WTC11 (cell line): Measurements from ENCODE around the gene PHLDB2.

ENCODE experiments used
- ESRRA ChIP-seq: sonication (generic); formaldehyde crosslinking; IDR thresholded peaks from 2 replicates; pipeline ENCODE4 v1.8.1; 2022; ENCODE audit warnings: mild to moderate bottlenecking, missing genetic modification reagents, borderline replicate concordance
- RORB ChIP-seq: fragments of 250-450 bp; sonication (Bioruptor Pico); IDR thresholded peaks from 2 replicates; pipeline ENCODE4 v1.9.0; 2021; ENCODE audit warnings: mild to moderate bottlenecking
- TEAD1 ChIP-seq: sonication (generic); formaldehyde crosslinking; IDR thresholded peaks from 2 replicates; pipeline ENCODE4 v1.8.0; 2022; ENCODE audit warnings: mild to moderate bottlenecking, missing genetic modification reagents
- TP53 ChIP-seq: sonication (generic); formaldehyde crosslinking; IDR thresholded peaks from 2 replicates; pipeline ENCODE4 v1.8.1; 2023; ENCODE audit warnings: mild to moderate bottlenecking, missing genetic modification reagents
- TF ChIP-seq, protein P1 (sequence below): fragments of 250-450 bp; sonication (Bioruptor Pico); IDR thresholded peaks from 2 replicates; pipeline ENCODE4 v2.1.2; 2022; ENCODE audit warnings: mild to moderate bottlenecking, moderate library complexity
- TF ChIP-seq, protein P2 (sequence below): fragments of 200-600 bp; IDR thresholded peaks from 2 replicates; pipeline ENCODE4 v1.8.0; 2022; ENCODE audit warnings: antibody characterized with exemption
- TF ChIP-seq, protein P3 (sequence below): sonication (generic); formaldehyde crosslinking; IDR thresholded peaks from 2 replicates; pipeline ENCODE4 v1.8.0; 2022; ENCODE audit warnings: mild to moderate bottlenecking, missing genetic modification reagents
- TF ChIP-seq, protein P4 (sequence below): sonication (generic); formaldehyde crosslinking; IDR thresholded peaks from 2 replicates; pipeline ENCODE4 v1.8.1; 2023; ENCODE audit warnings: mild to moderate bottlenecking, missing genetic modification reagents, moderate library complexity
- TF ChIP-seq, protein P5 (sequence below): sonication (generic); formaldehyde crosslinking; IDR thresholded peaks from 2 replicates; pipeline ENCODE4 v1.8.0; 2022; ENCODE audit warnings: missing genetic modification reagents
- TF ChIP-seq, protein P6 (sequence below): fragments of 250-450 bp; sonication (Bioruptor Pico); IDR thresholded peaks from 2 replicates; pipeline ENCODE4 v1.9.0; 2021; ENCODE audit warnings: mild to moderate bottlenecking
- TF ChIP-seq, protein P7 (sequence below): sonication (generic); formaldehyde crosslinking; IDR thresholded peaks from 2 replicates; pipeline ENCODE4 v1.8.0; 2022; ENCODE audit warnings: mild to moderate bottlenecking, missing genetic modification reagents
- TF ChIP-seq, protein P8 (sequence below): sonication (generic); formaldehyde crosslinking; IDR thresholded peaks from 2 replicates; pipeline ENCODE4 v1.8.1; 2022; ENCODE audit warnings: mild to moderate bottlenecking, moderate library complexity, missing genetic modification reagents

DNA sequence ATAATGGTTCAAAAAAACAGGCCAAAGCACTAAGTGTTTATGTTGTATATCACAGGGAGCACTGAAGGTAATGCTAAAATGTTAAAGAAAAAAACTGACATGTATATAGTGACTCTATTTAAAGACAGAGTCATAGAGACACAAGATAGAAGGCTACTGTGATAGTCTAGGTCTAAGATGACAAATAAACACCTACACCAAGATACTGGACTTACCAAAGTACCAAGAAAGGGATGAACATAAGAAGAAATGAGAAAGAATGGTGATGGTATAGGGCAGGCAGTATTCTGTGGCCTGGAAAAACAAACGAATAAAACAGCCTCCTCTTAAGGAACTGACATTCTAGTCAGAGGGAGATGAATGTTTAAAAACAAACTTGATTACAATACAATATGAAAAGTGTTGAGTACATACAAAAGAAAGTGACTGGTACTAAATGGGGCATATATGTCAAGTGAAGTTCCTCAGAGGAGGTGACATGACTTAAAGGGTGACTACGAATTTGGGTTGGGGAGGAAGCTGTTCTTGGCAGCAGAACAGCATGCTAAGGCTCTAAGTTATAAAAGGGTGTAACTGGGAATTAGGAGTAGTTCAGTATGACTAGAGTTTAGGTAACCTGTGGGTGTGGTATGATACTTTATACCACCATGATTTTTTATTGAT lies 125.7 kb downstream of the PHLDB2 start:
- TF ChIP-seq, protein P1, sequence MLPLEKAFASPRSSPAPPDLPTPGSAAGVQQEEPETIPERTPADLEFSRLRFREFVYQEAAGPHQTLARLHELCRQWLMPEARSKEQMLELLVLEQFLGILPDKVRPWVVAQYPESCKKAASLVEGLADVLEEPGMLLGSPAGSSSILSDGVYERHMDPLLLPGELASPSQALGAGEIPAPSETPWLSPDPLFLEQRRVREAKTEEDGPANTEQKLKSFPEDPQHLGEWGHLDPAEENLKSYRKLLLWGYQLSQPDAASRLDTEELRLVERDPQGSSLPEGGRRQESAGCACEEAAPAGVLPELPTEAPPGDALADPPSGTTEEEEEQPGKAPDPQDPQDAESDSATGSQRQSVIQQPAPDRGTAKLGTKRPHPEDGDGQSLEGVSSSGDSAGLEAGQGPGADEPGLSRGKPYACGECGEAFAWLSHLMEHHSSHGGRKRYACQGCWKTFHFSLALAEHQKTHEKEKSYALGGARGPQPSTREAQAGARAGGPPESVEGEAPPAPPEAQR (CRISPR knock-in tag) = no peak
- TF ChIP-seq TEAD1 (no peak), TP53 (CRISPR knock-in tag) (no peak), ESRRA (CRISPR knock-in tag) (no peak), RORB (no peak)
- TF ChIP-seq, protein P2, sequence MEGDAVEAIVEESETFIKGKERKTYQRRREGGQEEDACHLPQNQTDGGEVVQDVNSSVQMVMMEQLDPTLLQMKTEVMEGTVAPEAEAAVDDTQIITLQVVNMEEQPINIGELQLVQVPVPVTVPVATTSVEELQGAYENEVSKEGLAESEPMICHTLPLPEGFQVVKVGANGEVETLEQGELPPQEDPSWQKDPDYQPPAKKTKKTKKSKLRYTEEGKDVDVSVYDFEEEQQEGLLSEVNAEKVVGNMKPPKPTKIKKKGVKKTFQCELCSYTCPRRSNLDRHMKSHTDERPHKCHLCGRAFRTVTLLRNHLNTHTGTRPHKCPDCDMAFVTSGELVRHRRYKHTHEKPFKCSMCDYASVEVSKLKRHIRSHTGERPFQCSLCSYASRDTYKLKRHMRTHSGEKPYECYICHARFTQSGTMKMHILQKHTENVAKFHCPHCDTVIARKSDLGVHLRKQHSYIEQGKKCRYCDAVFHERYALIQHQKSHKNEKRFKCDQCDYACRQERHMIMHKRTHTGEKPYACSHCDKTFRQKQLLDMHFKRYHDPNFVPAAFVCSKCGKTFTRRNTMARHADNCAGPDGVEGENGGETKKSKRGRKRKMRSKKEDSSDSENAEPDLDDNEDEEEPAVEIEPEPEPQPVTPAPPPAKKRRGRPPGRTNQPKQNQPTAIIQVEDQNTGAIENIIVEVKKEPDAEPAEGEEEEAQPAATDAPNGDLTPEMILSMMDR = no peak
- TF ChIP-seq, protein P3, sequence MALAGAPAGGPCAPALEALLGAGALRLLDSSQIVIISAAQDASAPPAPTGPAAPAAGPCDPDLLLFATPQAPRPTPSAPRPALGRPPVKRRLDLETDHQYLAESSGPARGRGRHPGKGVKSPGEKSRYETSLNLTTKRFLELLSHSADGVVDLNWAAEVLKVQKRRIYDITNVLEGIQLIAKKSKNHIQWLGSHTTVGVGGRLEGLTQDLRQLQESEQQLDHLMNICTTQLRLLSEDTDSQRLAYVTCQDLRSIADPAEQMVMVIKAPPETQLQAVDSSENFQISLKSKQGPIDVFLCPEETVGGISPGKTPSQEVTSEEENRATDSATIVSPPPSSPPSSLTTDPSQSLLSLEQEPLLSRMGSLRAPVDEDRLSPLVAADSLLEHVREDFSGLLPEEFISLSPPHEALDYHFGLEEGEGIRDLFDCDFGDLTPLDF (CRISPR knock-in tag) = no peak
- TF ChIP-seq, protein P4, sequence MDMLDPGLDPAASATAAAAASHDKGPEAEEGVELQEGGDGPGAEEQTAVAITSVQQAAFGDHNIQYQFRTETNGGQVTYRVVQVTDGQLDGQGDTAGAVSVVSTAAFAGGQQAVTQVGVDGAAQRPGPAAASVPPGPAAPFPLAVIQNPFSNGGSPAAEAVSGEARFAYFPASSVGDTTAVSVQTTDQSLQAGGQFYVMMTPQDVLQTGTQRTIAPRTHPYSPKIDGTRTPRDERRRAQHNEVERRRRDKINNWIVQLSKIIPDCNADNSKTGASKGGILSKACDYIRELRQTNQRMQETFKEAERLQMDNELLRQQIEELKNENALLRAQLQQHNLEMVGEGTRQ (CRISPR knock-in tag) = no peak
- TF ChIP-seq, protein P5, sequence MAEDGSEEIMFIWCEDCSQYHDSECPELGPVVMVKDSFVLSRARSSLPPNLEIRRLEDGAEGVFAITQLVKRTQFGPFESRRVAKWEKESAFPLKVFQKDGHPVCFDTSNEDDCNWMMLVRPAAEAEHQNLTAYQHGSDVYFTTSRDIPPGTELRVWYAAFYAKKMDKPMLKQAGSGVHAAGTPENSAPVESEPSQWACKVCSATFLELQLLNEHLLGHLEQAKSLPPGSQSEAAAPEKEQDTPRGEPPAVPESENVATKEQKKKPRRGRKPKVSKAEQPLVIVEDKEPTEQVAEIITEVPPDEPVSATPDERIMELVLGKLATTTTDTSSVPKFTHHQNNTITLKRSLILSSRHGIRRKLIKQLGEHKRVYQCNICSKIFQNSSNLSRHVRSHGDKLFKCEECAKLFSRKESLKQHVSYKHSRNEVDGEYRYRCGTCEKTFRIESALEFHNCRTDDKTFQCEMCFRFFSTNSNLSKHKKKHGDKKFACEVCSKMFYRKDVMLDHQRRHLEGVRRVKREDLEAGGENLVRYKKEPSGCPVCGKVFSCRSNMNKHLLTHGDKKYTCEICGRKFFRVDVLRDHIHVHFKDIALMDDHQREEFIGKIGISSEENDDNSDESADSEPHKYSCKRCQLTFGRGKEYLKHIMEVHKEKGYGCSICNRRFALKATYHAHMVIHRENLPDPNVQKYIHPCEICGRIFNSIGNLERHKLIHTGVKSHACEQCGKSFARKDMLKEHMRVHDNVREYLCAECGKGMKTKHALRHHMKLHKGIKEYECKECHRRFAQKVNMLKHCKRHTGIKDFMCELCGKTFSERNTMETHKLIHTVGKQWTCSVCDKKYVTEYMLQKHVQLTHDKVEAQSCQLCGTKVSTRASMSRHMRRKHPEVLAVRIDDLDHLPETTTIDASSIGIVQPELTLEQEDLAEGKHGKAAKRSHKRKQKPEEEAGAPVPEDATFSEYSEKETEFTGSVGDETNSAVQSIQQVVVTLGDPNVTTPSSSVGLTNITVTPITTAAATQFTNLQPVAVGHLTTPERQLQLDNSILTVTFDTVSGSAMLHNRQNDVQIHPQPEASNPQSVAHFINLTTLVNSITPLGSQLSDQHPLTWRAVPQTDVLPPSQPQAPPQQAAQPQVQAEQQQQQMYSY = no peak
- TF ChIP-seq, protein P6, sequence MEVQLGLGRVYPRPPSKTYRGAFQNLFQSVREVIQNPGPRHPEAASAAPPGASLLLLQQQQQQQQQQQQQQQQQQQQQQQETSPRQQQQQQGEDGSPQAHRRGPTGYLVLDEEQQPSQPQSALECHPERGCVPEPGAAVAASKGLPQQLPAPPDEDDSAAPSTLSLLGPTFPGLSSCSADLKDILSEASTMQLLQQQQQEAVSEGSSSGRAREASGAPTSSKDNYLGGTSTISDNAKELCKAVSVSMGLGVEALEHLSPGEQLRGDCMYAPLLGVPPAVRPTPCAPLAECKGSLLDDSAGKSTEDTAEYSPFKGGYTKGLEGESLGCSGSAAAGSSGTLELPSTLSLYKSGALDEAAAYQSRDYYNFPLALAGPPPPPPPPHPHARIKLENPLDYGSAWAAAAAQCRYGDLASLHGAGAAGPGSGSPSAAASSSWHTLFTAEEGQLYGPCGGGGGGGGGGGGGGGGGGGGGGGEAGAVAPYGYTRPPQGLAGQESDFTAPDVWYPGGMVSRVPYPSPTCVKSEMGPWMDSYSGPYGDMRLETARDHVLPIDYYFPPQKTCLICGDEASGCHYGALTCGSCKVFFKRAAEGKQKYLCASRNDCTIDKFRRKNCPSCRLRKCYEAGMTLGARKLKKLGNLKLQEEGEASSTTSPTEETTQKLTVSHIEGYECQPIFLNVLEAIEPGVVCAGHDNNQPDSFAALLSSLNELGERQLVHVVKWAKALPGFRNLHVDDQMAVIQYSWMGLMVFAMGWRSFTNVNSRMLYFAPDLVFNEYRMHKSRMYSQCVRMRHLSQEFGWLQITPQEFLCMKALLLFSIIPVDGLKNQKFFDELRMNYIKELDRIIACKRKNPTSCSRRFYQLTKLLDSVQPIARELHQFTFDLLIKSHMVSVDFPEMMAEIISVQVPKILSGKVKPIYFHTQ (CRISPR knock-in tag) = no peak
- TF ChIP-seq, protein P7, sequence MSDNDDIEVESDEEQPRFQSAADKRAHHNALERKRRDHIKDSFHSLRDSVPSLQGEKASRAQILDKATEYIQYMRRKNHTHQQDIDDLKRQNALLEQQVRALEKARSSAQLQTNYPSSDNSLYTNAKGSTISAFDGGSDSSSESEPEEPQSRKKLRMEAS (CRISPR knock-in tag) = no peak
- TF ChIP-seq, protein P8, sequence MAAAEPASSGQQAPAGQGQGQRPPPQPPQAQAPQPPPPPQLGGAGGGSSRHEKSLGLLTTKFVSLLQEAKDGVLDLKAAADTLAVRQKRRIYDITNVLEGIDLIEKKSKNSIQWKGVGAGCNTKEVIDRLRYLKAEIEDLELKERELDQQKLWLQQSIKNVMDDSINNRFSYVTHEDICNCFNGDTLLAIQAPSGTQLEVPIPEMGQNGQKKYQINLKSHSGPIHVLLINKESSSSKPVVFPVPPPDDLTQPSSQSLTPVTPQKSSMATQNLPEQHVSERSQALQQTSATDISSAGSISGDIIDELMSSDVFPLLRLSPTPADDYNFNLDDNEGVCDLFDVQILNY (CRISPR knock-in tag) = no peak
